DMS79 (cell line): ENCODE results near the gene CFAP69.
"Not testable (repeated sequence)": the region's sequence is repeated elsewhere in the genome, so short reads cannot be mapped to it uniquely, and the experiment has no call there.

Experiments
- DNase-seq: peaks from one replicate; lab custom pipeline; 2025; lab: John Stamatoyannopoulos, UW

The CFAP69 gene

GRCh38 chr7:90270431-90271178 lies 25.6 kb downstream of the CFAP69 start:
- DNase-seq = no peak

DNA sequence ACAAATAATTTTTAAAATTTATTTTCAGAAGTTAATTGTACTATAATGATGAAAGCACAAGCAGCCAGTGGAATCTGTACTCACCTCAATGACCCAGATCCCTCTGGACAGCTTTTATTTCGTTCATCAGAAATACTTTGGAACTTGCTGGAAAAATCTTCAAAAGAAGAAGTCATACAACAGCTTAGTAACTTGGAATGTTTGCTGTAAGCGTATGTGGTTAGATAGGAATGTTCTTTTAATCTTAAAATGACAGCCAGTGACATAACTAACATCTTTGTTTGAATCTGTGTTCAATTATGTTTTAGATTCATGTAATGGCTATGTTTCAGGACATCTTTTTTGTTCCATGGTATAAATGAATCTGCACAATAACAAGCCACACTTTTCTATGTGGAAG lies 26.8 kb downstream of the CFAP69 start:
- no peak for DNase-seq

- DNase-seq = no peak
Measured at GRCh38 chr7:90272242-90272641, 27.3 kb downstream of the CFAP69 start.

- DNase-seq = no peak
Measured at GRCh38 chr7:90274161-90274560, 29.2 kb downstream of the CFAP69 start.

DNA sequence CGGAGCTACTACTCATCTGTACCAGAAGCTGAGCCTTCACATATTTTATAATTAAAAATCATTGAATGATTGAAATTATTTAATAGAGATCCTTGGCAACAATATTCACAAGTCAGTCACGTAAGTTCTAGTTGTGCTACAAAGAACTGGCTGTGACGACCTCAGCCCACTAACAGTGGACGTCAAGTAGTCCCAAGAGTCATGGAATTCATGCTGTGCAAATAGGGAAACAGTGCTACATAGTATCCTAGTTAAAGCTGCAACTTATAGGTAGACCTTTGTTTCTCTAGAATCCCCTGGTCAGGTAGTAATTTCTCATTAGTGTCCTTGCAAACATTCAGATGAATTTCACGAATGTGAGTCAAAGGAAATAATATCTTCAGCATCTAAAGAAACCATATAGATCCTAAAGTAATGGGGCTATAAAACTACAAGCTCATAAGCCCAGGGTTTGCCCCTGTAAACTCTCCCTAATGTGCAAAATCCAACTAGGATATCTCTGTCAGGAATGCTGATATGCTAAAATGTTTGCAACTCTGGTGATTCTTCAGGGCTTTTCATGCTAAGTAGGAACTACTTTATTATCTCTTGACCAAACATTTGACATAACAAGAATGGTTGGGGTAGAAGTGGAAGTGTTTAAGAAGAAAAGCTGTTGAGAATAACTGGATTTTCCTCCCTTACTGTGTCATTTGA lies 31.2 kb downstream of the CFAP69 start:
- no peak for DNase-seq

- no peak for DNase-seq
Measured at GRCh38 chr7:90288154-90288553, 43.2 kb downstream of the CFAP69 start.

DNA sequence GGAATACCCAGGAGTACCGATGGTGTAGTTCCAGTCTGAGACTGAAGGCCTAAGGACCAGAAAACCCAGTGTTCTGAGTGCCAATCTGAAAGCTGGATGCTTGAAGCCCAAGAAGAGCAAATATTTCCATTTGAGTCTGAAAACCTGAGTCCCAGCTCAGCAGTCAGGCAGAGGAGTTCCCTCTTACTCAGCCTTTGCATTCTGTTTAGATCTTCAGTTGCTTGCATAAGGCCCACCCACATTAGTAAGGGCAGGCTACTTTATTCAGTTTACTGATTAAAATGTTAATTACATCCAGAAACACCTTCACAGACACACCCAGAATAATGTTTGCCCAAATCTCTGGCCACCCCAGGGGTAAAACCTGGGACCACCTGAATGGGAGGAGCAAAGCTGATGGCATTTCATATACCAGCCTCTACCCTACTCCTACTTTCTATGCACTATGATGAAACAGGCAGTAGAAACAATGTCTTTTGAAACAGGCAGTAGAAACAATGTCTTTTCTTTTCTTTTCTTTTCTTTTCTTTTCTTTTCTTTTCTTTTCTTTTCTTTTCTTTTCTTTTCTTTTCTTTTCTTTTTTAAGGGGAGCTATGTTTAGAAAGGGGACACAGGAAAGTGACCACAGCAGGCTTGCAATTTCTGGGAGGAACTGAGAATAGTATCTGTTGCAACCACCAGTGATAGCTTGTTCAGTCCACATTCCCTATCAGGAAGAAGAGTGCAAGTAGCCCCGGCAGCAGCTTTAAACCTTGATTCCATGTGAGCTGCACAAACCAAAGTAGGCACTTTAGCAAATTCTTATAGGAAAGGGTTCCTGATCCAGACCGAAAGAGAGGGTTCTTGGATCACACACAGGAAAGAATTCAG lies 45.5 kb downstream of the CFAP69 start:
- DNase-seq = no peak

DNA sequence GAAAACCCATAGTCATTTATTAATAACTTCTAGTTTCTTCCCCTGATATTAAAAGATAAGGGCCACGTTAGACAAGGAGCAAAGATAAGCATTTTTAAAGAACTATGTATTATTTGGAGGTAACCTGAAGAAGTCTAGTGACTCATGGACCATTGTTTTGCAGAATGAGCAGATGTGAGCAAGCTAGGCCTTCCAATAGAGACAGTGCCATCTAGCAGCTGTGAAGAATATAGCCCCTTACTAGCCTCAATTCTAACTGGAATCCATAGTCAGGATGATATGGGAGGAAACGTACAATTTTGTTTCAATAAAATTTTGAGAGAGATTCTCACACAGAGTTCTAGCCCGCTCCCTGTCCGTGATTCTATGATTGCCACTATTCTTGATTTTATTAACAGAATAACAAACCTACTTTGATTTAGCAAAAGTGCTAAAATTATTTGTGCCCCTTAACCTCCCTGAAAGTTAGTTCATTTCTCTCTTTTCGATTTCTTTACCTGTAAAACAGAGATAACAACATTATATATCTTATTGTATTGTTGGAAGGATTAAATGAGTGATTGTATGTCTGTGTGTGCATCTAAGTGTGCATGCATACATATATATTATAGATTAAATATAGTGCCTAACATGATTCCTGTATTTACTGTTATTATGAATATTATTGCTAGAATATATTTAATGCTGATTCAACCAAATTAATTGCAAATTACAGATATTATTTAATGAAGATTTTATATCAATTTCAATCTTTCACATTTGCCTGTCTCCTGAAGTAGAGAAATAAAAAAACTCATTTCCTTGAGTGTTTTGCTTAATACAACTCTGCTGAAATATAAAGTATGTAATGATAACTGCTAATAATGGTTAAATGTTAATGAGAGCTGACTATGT lies 53.4 kb downstream of the CFAP69 start:
- no peak for DNase-seq

- DNase-seq = no peak
Measured at GRCh38 chr7:90303241-90303640, 58.3 kb downstream of the CFAP69 start.

GRCh38 chr7:90309872-90310271 lies 64.9 kb downstream of the CFAP69 start:
- DNase-seq = no peak

- DNase-seq = no peak
Measured at GRCh38 chr7:90311175-90311574, 66.2 kb downstream of the CFAP69 start.

DNA sequence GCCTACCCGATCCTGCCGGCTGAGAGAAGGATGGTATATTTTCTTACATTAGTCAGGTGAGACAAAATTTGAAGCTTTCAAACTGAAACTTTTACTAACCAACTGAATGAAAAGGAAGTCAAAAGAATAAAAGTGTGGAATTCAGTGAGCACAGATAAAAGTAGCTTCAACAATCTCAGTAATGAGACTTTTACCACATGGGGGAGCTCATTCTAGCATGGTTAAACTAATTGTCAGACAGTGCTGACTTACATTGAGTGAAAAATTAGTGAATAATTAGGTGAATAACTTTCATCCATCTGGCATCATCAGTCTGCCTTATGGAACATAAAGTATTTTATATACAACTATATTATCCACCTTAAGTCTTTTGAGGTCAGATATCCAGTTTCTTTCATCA lies 67.8 kb downstream of the CFAP69 start:
- no peak for DNase-seq

- DNase-seq = no peak
Measured at GRCh38 chr7:90313907-90314306, 68.9 kb downstream of the CFAP69 start.

- no peak for DNase-seq
Measured at GRCh38 chr7:90320014-90320413, 75.0 kb downstream of the CFAP69 start.

GRCh38 chr7:90320418-90320800 lies 75.4 kb downstream of the CFAP69 start:
- no peak for DNase-seq

- DNase-seq = no peak
Measured at GRCh38 chr7:90320801-90321494, 76.0 kb downstream of the CFAP69 start, which contains the start of gene FAM237B. FAM237B (minus strand) TSS chr7:90321304; CDS start chr7:90319748, 1,556 bp downstream.

DNA sequence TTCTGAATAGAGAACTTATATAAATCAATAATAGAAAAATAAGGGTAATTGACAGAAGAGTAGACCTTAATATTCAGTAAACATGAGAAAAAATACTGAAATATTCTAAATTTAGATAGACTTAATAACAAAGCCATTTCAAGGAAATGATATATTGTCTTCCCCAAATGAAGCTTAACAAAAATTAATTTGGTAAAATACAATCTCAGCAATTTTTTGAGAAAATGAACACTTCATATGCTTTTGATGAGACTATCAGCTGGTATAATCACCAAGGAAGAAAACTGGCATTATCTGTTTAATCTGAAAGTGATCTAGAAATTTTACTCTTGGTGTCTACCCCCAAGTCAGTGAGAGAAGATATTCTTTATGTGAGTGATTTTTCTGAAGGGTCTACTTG lies 77.9 kb downstream of the CFAP69 start:
- no peak for DNase-seq

DNA sequence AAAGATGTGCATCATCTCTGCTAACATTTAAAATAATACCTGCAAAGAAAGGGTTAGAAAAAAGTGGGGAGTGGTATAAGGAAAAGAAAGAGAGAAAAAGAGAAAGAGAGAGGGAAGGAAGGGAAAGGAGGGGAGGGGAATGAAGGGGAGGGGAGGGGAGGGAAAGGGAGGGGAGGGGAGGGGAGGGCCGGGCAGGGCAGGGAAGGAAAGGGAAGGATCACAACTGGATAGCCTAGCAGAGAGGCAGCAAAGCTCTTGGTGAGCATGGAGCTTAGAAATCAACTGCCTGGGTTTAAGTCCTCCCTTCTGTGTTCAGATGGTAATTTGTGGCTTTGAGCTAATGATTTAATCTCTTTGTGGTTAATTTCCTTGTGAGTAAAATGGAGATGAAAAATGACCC lies 81.5 kb downstream of the CFAP69 start:
- no peak for DNase-seq

DNA sequence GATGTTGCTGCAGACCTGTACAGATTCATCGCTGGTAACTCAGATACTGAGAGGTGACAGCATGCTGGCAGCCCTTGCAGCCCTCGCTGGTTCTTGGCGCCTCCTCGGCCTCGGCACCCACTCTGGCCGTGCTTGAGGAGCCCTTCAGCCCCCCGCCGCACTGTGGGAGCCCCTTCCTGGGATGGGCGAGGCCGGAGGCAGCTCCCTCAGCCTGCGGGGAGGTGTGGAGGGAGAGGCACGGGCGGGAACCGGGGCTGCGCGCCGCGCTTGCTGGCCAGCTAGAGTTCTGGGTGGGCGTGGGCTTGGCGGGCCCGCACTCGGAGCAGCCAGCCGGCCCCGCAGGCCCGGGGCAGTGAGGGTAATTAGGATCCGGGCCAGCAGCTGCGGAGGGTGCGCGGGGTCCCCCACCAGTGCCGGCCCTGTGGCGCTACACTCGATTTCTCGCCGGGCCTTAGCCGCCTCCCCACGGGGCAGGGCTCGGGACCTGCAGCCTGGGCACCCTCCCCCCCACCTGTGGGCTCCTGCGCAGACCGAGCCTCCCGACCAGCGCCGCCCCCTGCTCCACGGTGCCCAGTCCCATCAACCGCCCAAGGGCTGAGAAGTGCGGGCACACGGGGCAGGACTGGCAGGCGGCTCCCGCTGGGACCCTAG lies 89.3 kb downstream of the CFAP69 start:
- no peak for DNase-seq

DNA sequence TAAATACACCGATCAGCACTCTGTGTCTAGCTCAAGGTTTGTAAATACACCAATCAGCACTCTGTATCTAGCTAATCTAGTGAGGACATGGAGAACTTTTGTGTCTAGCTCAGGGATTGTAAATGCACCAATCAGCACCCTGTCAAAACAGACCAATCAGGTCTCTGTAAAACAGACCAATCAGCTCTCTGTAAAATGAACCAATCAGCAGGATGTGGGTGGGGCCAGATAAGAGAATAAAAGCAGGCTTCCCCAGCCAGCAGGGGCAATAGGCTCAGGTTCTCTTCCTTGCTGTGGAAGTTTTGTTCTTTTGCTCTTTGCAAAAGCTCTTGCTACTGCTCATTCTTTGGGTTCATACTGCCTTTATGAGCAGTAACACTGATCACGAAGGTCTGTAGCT lies 90.0 kb downstream of the CFAP69 start:
- DNase-seq = not testable (repeated sequence)
